H1 (cell line): Measurements from ENCODE around the gene SMAP2. TPM values are rescaled to one million over a fixed set of nuclear protein-coding genes. Genes with fewer than 3 reads are reported as not detected.

ENCODE experiments used
- CTCF ChIA-PET: fragments of 300-600 bp; sonication (Branson Sonifier 250); formaldehyde crosslinking; loops from one replicate; lab custom pipeline; 2021; ENCODE audit not compliant: partially characterized antibody; lab: Charles Lee
- POLR2A ChIA-PET: fragments of 300-600 bp; sonication (Branson Sonifier 250); formaldehyde crosslinking; loops from one replicate; lab custom pipeline; 2021; ENCODE audit warnings: inconsistent platforms; ENCODE audit not compliant: partially characterized antibody; lab: Charles Lee
- DNase-seq, 2 experiments: peaks; one replicate each; pipeline versions ENCODE4 v3.0.0 to v3.0.0-alpha.2; 2010 to 2022; ENCODE audit warnings: low spot score in 2 of 2, low read depth in 1 of 2, mixed read lengths in 1 of 2
- FAIRE-seq: peaks from 2 replicates; lab custom pipeline; 2011; peaks lifted over from hg19 to GRCh38; lab: Jason Lieb, UNC
- H2AFZ ChIP-seq: 2 replicates; pipeline ENCODE4 v1.8.1; 2012; ENCODE audit warnings: low read length, inconsistent platforms
- H2AK5ac ChIP-seq: 2 replicates; pipeline ENCODE4 v1.6.1; 2013; ENCODE audit warnings: low read depth, low read length
- H2BK120ac ChIP-seq: replicated peaks from 2 replicates; pipeline ENCODE3; 2013; ENCODE audit warnings: low read depth, low read length, inconsistent platforms
- H2BK12ac ChIP-seq: 2 replicates; pipeline ENCODE4 v1.6.1; 2013; ENCODE audit warnings: low read depth, low read length
- H2BK15ac ChIP-seq: 2 replicates; pipeline ENCODE4 v1.6.1; 2013; ENCODE audit warnings: low read length
- H2BK20ac ChIP-seq: 2 replicates; pipeline ENCODE4 v1.6.1; 2013; ENCODE audit warnings: low read length
- H2BK5ac ChIP-seq: 2 replicates; pipeline ENCODE4 v1.6.1; 2013; ENCODE audit warnings: low read depth, low read length
- H3K14ac ChIP-seq: 2 replicates; pipeline ENCODE4 v1.6.1; 2013; ENCODE audit warnings: inconsistent platforms; ENCODE audit not compliant: insufficient read length
- H3K18ac ChIP-seq: 2 replicates; pipeline ENCODE4 v1.6.1; 2013; ENCODE audit warnings: low read length; ENCODE audit errors: extremely low read depth
- H3K23ac ChIP-seq: 2 replicates; pipeline ENCODE4 v1.6.1; 2013; ENCODE audit warnings: inconsistent platforms; ENCODE audit not compliant: insufficient read length
- H3K23me2 ChIP-seq: 2 replicates; pipeline ENCODE4 v1.6.1; 2013; ENCODE audit warnings: low read depth, low read length
- H3K27ac ChIP-seq: 2 replicates; pipeline ENCODE4 v1.6.1; 2011; ENCODE audit warnings: low read depth, low read length, inconsistent platforms
- H3K27me3 ChIP-seq, 4 experiments: replicated peaks in 1 of 4; 1 replicate in 1 of 4; 2 replicates in 3 of 4; pipeline versions ENCODE4 v1.6.1 to v1.8.1; 2011 to 2013; ENCODE audit warnings: low read length in 3 of 4, mild to moderate bottlenecking in 3 of 4, inconsistent platforms in 2 of 4, mixed read lengths in 2 of 4, moderate library complexity in 1 of 4; ENCODE audit not compliant: control insufficient read depth in 3 of 4, insufficient read depth in 3 of 4; ENCODE audit errors: extremely low read depth in 1 of 4
- H3K36me3 ChIP-seq, 4 experiments: 2 replicates each; pipeline versions ENCODE4 v1.6.1 to v1.8.1; 2011 to 2013; ENCODE audit warnings: mild to moderate bottlenecking in 4 of 4, low read length in 3 of 4, moderate library complexity in 2 of 4, control low read depth in 1 of 4, inconsistent platforms in 1 of 4; ENCODE audit not compliant: insufficient read depth in 4 of 4, control insufficient read depth in 2 of 4
- H3K4ac ChIP-seq: replicated peaks from 2 replicates; pipeline ENCODE3; 2013; ENCODE audit warnings: low read length, low read depth, mixed read lengths, inconsistent platforms; ENCODE audit not compliant: insufficient read length
- H3K4me1 ChIP-seq, 4 experiments: replicated peaks in 1 of 4; 1 replicate in 1 of 4; 2 replicates in 3 of 4; pipeline versions ENCODE4 v1.6.1 to v1.8.1; 2011 to 2013; ENCODE audit warnings: low read length in 3 of 4, inconsistent platforms in 2 of 4, mixed read lengths in 1 of 4; ENCODE audit not compliant: insufficient read depth in 4 of 4, control insufficient read depth in 3 of 4
- H3K4me2 ChIP-seq, 2 experiments: 2 replicates each; pipeline versions ENCODE4 v1.6.1 to v1.8.1; 2011 to 2013; ENCODE audit warnings: low read depth in 2 of 2, low read length in 2 of 2, control low read depth in 1 of 2, inconsistent platforms in 1 of 2, mild to moderate bottlenecking in 1 of 2; ENCODE audit not compliant: insufficient read depth in 1 of 2
- H3K4me3 ChIP-seq, 4 experiments: fragments of 200-600, 300-600 bp in 1 of 4; sonication (generic), shearing (Covaris generic), sonication (Bioruptor Twin) in 1 of 4; 2 replicates each; pipeline versions ENCODE4 v1.5.1 to v1.8.1; 2011 to 2016; ENCODE audit warnings: low read length in 4 of 4, low read depth in 3 of 4, control low read depth in 2 of 4, inconsistent platforms in 2 of 4, mild to moderate bottlenecking in 2 of 4, mixed read lengths in 1 of 4, moderate library complexity in 1 of 4; ENCODE audit not compliant: insufficient read depth in 2 of 4; ENCODE audit errors: extremely low read depth in 1 of 4
- H3K56ac ChIP-seq: replicated peaks from 2 replicates; pipeline ENCODE3; 2013; ENCODE audit warnings: low read depth, mild to moderate bottlenecking, mixed read lengths, low read length, inconsistent platforms; ENCODE audit not compliant: insufficient read length
- H3K79me1 ChIP-seq: 2 replicates; pipeline ENCODE4 v1.6.1; 2013; ENCODE audit warnings: low read depth, low read length, control low read depth
- H3K79me2 ChIP-seq, 2 experiments: 2 replicates each; pipeline versions ENCODE4 v1.6.1 to v1.8.1; 2012 to 2013; ENCODE audit warnings: low read length in 2 of 2, mild to moderate bottlenecking in 2 of 2, inconsistent platforms in 1 of 2; ENCODE audit not compliant: insufficient read depth in 2 of 2, control insufficient read depth in 1 of 2
- H3K9ac ChIP-seq, 4 experiments: replicated peaks in 1 of 4; 1 replicate in 1 of 4; 2 replicates in 3 of 4; pipeline versions ENCODE4 v1.6.1 to v1.8.1; 2011 to 2013; ENCODE audit warnings: low read depth in 3 of 4, low read length in 3 of 4, control low read depth in 2 of 4, mild to moderate bottlenecking in 2 of 4, moderate library complexity in 2 of 4, inconsistent platforms in 1 of 4; ENCODE audit errors: extremely low read depth in 1 of 4
- H3K9me3 ChIP-seq, 2 experiments: 2 replicates each; pipeline versions ENCODE4 v1.6.1 to v1.8.1; 2012 to 2013; ENCODE audit warnings: mild to moderate bottlenecking in 2 of 2, moderate library complexity in 2 of 2, control low read depth in 1 of 2, inconsistent platforms in 1 of 2, low read depth in 1 of 2, low read length in 1 of 2, mixed read lengths in 1 of 2; ENCODE audit not compliant: insufficient read depth in 2 of 2
- H4K20me1 ChIP-seq, 2 experiments: replicated peaks in 1 of 2; 2 replicates each; pipeline versions ENCODE3 to v1.8.1; 2011 to 2013; ENCODE audit warnings: inconsistent platforms in 2 of 2, low read length in 2 of 2, mild to moderate bottlenecking in 1 of 2; ENCODE audit not compliant: insufficient read depth in 2 of 2, control insufficient read depth in 1 of 2
- H4K5ac ChIP-seq: 2 replicates; pipeline ENCODE4 v1.6.1; 2013; ENCODE audit warnings: low read length, low read depth, mixed read lengths, inconsistent platforms; ENCODE audit not compliant: insufficient read length
- H4K8ac ChIP-seq: 2 replicates; pipeline ENCODE4 v1.8.0; 2013; ENCODE audit warnings: mild to moderate bottlenecking, moderate library complexity, low read length, inconsistent platforms; ENCODE audit not compliant: insufficient read depth; ENCODE audit errors: extremely low read depth
- H4K91ac ChIP-seq: replicated peaks from 2 replicates; pipeline ENCODE3; 2013; ENCODE audit warnings: low read length, mixed read lengths, inconsistent platforms; ENCODE audit not compliant: insufficient read length
- TBP ChIP-seq: IDR thresholded peaks from 2 replicates; pipeline ENCODE4 v1.6.1; 2011; ENCODE audit warnings: low read depth, low read length, improper control_type of control experiment
- WGBS, 2 experiments: shearing (Covaris generic) in 1 of 2; methylation state at CpG; one replicate each; pipeline versions ENCODE4 v1.1.6 to v1.1.7; 2013 to 2015; ENCODE audit warnings: low lambda C conversion rate in 2 of 2, mixed read lengths in 2 of 2, inconsistent platforms in 1 of 2, low coverage in 1 of 2, missing lambda C conversion rate in 1 of 2; ENCODE audit not compliant: insufficient replicate concordance in 2 of 2, insufficient coverage in 1 of 2, insufficient read length in 1 of 2; ENCODE audit errors: extremely low coverage in 1 of 2, missing lambda C conversion rate in 1 of 2; 5-methylcytosine and 5-hydroxymethylcytosine counted together
- polyA plus RNA-seq, 7 experiments: library from polyadenylated mRNA; depleted of rRNA in 3 of 7; stranded (reverse) in 5 of 7; unstranded in 2 of 7; fragments of >200 nt in 5 of 7; fragments of 200-250 nt in 2 of 7; gene quantifications; 1 replicate in 5 of 7; 2 replicates in 1 of 7; 4 replicates in 1 of 7; pipeline versions ENCODE4 v1.2.1 to v1.2.3, GENCODE V29; 2011 to 2013; ENCODE audit warnings: missing spikeins in 2 of 7, mixed read lengths in 2 of 7
- total RNA-seq: library from RNA; stranded (reverse); fragmentation: NEBNext Ultra II Directional; extraction: Animal tissue kit (Norgen Biotek cat#: 25700); gene quantifications from 2 replicates; pipeline ENCODE4 v1.2.1, GENCODE V29; 2021

SMAP2 gene
- total and polyA plus RNA-seq, 2 of the 8 experiments (the other 6 are each of a cell fraction or from before 2014, with no cell fraction given) = 4.3 to 5.5 TPM

GRCh38 chr1:40382108-40382460 lies 8.6 kb downstream of the SMAP2 start:
- Histone ChIP-seq H2BK120ac (no peak overlapping the region), H2AK5ac (no peak overlapping the region), H2BK12ac (no peak overlapping the region), H3K79me2 (no peaks in the 10 kb centered on the region; a peak in 1 of 4 replicates), H3K36me3 (no peaks in the 10 kb centered on the region), H4K91ac (no peak overlapping the region), H3K4me1 (peaks cover 0 to 3% (median under 1%) of the 10 kb centered on the region in 4 experiments; a peak in 1 of 7 replicates), H4K5ac (no peak overlapping the region), H2BK15ac (no peak overlapping the region), H3K27ac (no peak overlapping the region), H3K4me3 (no peak overlapping the region), H3K23me2 (no peaks in the 10 kb centered on the region; the same call in 1 of the 2 replicates), H3K9ac (no peak overlapping the region), H2BK5ac (no peak overlapping the region), H3K9me3 (no peaks in the 10 kb centered on the region), H2AFZ (no peak overlapping the region), H4K20me1 (no peaks in the 10 kb centered on the region), H3K79me1 (no peaks in the 10 kb centered on the region), H3K4me2 (no peak overlapping the region), H3K4ac (no peak overlapping the region), H3K14ac (no peak overlapping the region), H4K8ac (no peak overlapping the region), H2BK20ac (no peak overlapping the region), H3K23ac (no peak overlapping the region), H3K56ac (no peak overlapping the region), H3K27me3 (no peaks in the 10 kb centered on the region), H3K18ac (no peak overlapping the region)
- DNase-seq = no peak
- POLR2A ChIA-PET = no interaction called here
- WGBS, 2 experiments = 97% methylated on average over 3 of the region's 3 CpGs; no CpG with 5 or more reads in 1 of the 2 experiments
- no peak for FAIRE-seq
- CTCF ChIA-PET = interaction anchor here (1.2 to 2.7 kb wide), 3 partner anchors 18 to 66 kb away, joined by 5 to 7 read pairs (median 5); partner anchors contain the start of gene COL9A2
- TF ChIP-seq TBP = no peak
